HepG2 (cell line): Measurements from ENCODE around the gene CFAP221. TPM values are rescaled to one million over a fixed set of nuclear protein-coding genes. Genes with fewer than 3 reads are reported as not detected.

Source experiments
- MTF2 ChIP-seq: sonication (generic); formaldehyde crosslinking; IDR thresholded peaks from 2 replicates; pipeline ENCODE4 v1.5.0; 2020; ENCODE audit warnings: missing genetic modification reagents, borderline replicate concordance
- ZBTB10 ChIP-seq: sonication (generic); formaldehyde crosslinking; IDR thresholded peaks from 2 replicates; pipeline ENCODE4 v1.4.0; 2020; ENCODE audit warnings: missing genetic modification reagents, borderline replicate concordance
- ZBTB40 ChIP-seq, 2 experiments: fragments of 450-650 bp in 1 of 2; sonication (generic) in 1 of 2; formaldehyde crosslinking in 1 of 2; IDR thresholded peaks; 2 replicates each; pipeline versions ENCODE4 v1.6.1 to v1.8.0; 2016 to 2022; ENCODE audit warnings: antibody characterized with exemption in 1 of 2, mild to moderate bottlenecking in 1 of 2, missing genetic modification reagents in 1 of 2
- ZSCAN9 ChIP-seq: IDR thresholded peaks from 2 replicates; pipeline ENCODE4 v1.6.1; 2016; ENCODE audit warnings: borderline replicate concordance
- polyA plus RNA-seq, 8 experiments: library from polyadenylated mRNA; depleted of rRNA in 3 of 8; stranded (reverse) in 7 of 8; unstranded in 1 of 8; fragments of >200 nt; fragmentation: Illumina TruSeq in 4 of 8; extraction: Trizol in 4 of 8; gene quantifications; 2 replicates each; pipeline versions ENCODE4 v1.2.1 to v1.2.3, GENCODE V29; 2011 to 2016; ENCODE audit warnings: low read depth in 4 of 8, missing spikeins in 1 of 8, mixed read lengths in 1 of 8; ENCODE audit not compliant: insufficient read depth in 1 of 8
- total RNA-seq, 5 experiments: library from RNA; depleted of rRNA; stranded (reverse); fragments of >200 nt; fragmentation: Illumina TruSeq; extraction: Trizol; gene quantifications; 2 replicates each; pipeline ENCODE4 v1.2.3, GENCODE V29; 2016; ENCODE audit warnings: low read depth in 1 of 5
- TF ChIP-seq, protein P1 (sequence below): sonication (generic); formaldehyde crosslinking; IDR thresholded peaks from one replicate; pipeline ENCODE4 v1.5.1; 2020; ENCODE audit warnings: mild to moderate bottlenecking, missing genetic modification reagents; ENCODE audit errors: not compliant biosample characterization

Gene CFAP221
- total and polyA plus RNA-seq, 2 of the 13 experiments (the other 11 are each of a cell fraction or from before 2014, with no cell fraction given): not detected

- TF ChIP-seq, protein P1, sequence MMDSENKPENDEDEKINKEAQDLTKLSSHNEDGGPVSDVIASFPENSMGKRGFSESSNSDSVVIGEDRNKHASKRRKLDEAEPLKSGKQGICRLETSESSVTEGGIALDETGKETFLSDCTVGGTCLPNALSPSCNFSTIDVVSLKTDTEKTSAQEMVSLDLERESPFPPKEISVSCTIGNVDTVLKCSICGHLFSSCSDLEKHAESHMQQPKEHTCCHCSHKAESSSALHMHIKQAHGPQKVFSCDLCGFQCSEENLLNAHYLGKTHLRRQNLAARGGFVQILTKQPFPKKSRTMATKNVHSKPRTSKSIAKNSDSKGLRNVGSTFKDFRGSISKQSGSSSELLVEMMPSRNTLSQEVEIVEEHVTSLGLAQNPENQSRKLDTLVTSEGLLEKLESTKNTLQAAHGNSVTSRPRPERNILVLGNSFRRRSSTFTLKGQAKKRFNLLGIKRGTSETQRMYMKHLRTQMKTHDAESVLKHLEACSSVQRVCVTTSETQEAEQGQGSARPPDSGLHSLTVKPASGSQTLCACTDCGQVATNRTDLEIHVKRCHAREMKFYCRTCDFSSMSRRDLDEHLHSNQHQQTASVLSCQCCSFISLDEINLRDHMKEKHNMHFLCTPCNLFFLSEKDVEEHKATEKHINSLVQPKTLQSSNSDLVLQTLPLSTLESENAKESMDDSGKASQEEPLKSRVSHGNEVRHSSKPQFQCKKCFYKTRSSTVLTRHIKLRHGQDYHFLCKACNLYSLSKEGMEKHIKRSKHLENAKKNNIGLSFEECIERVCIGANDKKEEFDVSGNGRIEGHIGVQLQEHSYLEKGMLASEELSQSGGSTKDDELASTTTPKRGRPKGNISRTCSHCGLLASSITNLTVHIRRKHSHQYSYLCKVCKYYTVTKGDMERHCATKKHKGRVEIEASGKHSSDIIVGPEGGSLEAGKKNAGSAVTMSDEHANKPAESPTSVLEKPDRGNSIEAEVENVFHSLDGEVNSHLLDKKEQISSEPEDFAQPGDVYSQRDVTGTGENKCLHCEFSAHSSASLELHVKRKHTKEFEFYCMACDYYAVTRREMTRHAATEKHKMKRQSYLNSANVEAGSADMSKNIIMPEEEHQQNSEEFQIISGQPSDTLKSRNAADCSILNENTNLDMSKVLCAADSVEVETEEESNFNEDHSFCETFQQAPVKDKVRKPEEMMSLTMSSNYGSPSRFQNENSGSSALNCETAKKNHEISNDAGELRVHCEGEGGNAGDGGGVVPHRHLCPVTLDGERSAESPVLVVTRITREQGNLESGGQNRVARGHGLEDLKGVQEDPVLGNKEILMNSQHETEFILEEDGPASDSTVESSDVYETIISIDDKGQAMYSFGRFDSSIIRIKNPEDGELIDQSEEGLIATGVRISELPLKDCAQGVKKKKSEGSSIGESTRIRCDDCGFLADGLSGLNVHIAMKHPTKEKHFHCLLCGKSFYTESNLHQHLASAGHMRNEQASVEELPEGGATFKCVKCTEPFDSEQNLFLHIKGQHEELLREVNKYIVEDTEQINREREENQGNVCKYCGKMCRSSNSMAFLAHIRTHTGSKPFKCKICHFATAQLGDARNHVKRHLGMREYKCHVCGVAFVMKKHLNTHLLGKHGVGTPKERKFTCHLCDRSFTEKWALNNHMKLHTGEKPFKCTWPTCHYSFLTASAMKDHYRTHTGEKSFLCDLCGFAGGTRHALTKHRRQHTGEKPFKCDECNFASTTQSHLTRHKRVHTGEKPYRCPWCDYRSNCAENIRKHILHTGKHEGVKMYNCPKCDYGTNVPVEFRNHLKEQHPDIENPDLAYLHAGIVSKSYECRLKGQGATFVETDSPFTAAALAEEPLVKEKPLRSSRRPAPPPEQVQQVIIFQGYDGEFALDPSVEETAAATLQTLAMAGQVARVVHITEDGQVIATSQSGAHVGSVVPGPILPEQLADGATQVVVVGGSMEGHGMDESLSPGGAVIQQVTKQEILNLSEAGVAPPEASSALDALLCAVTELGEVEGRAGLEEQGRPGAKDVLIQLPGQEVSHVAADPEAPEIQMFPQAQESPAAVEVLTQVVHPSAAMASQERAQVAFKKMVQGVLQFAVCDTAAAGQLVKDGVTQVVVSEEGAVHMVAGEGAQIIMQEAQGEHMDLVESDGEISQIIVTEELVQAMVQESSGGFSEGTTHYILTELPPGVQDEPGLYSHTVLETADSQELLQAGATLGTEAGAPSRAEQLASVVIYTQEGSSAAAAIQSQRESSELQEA: peak; percentile 65
- TF ChIP-seq MTF2 (CRISPR knock-in tag) (no peak), ZBTB10 (CRISPR knock-in tag) (no peak), ZBTB40 (IDR thresholded peaks at IDR 0.05) (no peak), ZBTB40 (CRISPR knock-in tag; IDR thresholded peaks at IDR 0.05) (no peak), ZSCAN9 (CRISPR knock-in tag) (no peak)
Observed at GRCh38 chr2:119544075-119544938, at the start of gene CFAP221 (continued).
